ENCODE results near the gene CD164L2. TPM values are rescaled to one million over a fixed set of nuclear protein-coding genes. Genes with fewer than 3 reads are reported as not detected.

The CD164L2 gene
- polyA plus RNA-seq, 3 donors, result 0.07 to 0.61 TPM; not detected in 1

GRCh38 chr1:27338751-27339150 is 44.4 kb downstream of the CD164L2 start:
- WGBS, 3 donors, result 94 to 97% (median 95%) methylated on average over 6 of the region's 6 CpGs
- H3K27ac ChIP-seq (ENCODE audit: low read depth, low read length), result no peak overlapping the region

- no peak overlapping the region for H3K27ac ChIP-seq (ENCODE audit: low read depth, low read length)
- WGBS, 3 donors, result 89 to 95% (median 90%) methylated on average over 5 of the region's 5 CpGs
These were observed 46.4 kb downstream of the CD164L2 start for GRCh38 chr1:27336756-27337155.

GRCh38 chr1:27335506-27336422 is 47.4 kb downstream of the CD164L2 start:
- 91 to 94% (median 94%) methylated on average over 16 to 17 of the region's 17 CpGs for WGBS, 3 donors

GRCh38 chr1:27333717-27334279 is 49.3 kb downstream of the CD164L2 start:
- 90 to 96% (median 94%) methylated on average over 17 of the region's 17 CpGs for WGBS, 3 donors
- no peak overlapping the region for H3K27ac ChIP-seq (ENCODE audit: low read depth, low read length)

More at GRCh38 chr1:27335506-27336422, 47.4 kb downstream of the CD164L2 start:
- no peak overlapping the region for H3K27ac ChIP-seq (ENCODE audit: low read depth, low read length)

GRCh38 chr1:27332536-27333281 is 50.4 kb downstream of the CD164L2 start:
- H3K27ac ChIP-seq (ENCODE audit: low read depth, low read length), result no peak overlapping the region
- WGBS, 3 donors, result 57 to 64% (median 58%) methylated on average over 11 of the region's 11 CpGs

- H3K27ac ChIP-seq (ENCODE audit: low read depth, low read length), result no peak overlapping the region
- 83 to 89% (median 84%) methylated on average over 5 of the region's 5 CpGs for WGBS, 3 donors
These were observed 51.2 kb downstream of the CD164L2 start for GRCh38 chr1:27331922-27332321.

GRCh38 chr1:27331426-27331825 is 51.7 kb downstream of the CD164L2 start:
- no peak overlapping the region for H3K27ac ChIP-seq (ENCODE audit: low read depth, low read length)
- WGBS, 3 donors, result 84 to 92% (median 89%) methylated on average over 3 of the region's 3 CpGs

- no peak overlapping the region for H3K27ac ChIP-seq (ENCODE audit: low read depth, low read length)
- WGBS, 3 donors, result 80 to 87% (median 84%) methylated on average over 8 of the region's 8 CpGs
These were observed 52.3 kb downstream of the CD164L2 start for GRCh38 chr1:27330786-27331185.

Other genes with a start within 250 kb of the CD164L2 start
- gene SLC9A1, start 228.2 kb downstream of the CD164L2 start, polyA plus RNA-seq, result 10 to 100 TPM in 1 of 3 donors, 1 to 10 TPM in 2; 6.6 to 14.5 (median 8.9) TPM
- 10 to 100 TPM; 12.7 to 27.1 (median 19.5) TPM for gene WDTC1, start 148.7 kb downstream of the CD164L2 start, polyA plus RNA-seq
- 10 to 100 TPM; 27.1 to 44.9 (median 27.2) TPM for gene TMEM222, start 61.2 kb downstream of the CD164L2 start, polyA plus RNA-seq
- 100 to 1,000 TPM in 1 of 3 donors, 10 to 100 TPM in 1, under 1 TPM in 1; 0.67 to 104 (median 12.5) TPM for gene SYTL1, start 41.3 kb downstream of the CD164L2 start, polyA plus RNA-seq
- gene MAP3K6, start 16.4 kb downstream of the CD164L2 start, polyA plus RNA-seq, result 10 to 100 TPM; 16.5 to 93.0 (median 56.0) TPM
- 100 to 1,000 TPM in 1 of 3 donors, 10 to 100 TPM in 1, 1 to 10 TPM in 1; 8.8 to 133 (median 63.9) TPM for gene FCN3, start 8.5 kb downstream of the CD164L2 start, polyA plus RNA-seq
- 1 to 10 TPM in 1 of 3 donors, under 1 TPM in 2; 0.43 to 1.2 (median 0.94) TPM for gene GPR3, start 9.3 kb upstream of the CD164L2 start, polyA plus RNA-seq
- 10 to 100 TPM; 29.9 to 51.7 (median 41.3) TPM for gene WASF2, start 106.8 kb upstream of the CD164L2 start, polyA plus RNA-seq
- gene AHDC1, start 220.8 kb upstream of the CD164L2 start, polyA plus RNA-seq, result 10 to 100 TPM in 1 of 3 donors, 1 to 10 TPM in 2; 8.6 to 12.6 (median 9.0) TPM